ENCODE results near the gene HSD17B4. TPM values are rescaled to one million over a fixed set of nuclear protein-coding genes. Genes with fewer than 3 reads are reported as not detected.

Gene HSD17B4
- total and polyA plus RNA-seq, 2 of the 13 experiments (the other 11 are each of a cell fraction or from before 2014, with no cell fraction given) = 178 to 399 TPM

- H3K27ac ChIP-seq (ENCODE audit: extremely low read length, insufficient read depth, low read length) = peak overlapping the region; percentile 60
- FAIRE-seq = peak; percentile 87
- peak overlapping the region; percentile 32 for H3K4me2 ChIP-seq (ENCODE audit: low read depth, low read length)
- no peaks in the 10 kb centered on the region for H3K79me2 ChIP-seq (ENCODE audit: insufficient read depth, low read length)
- intact Hi-C loops (cut with micrococcal nuclease; ENCODE audit: unreplicated experiment) (no loop called here), in situ Hi-C loops (cut with HindIII; ENCODE audit: extremely low pct_ligation_motif_present, low pct_unique_long_range_greater_than_20kb) (no loop called here)
- BruUV-seq (replicated peaks) = no TSS peak
- H2AFZ ChIP-seq (ENCODE audit: low read length) = no peak overlapping the region
- peak overlapping the region in 1 of 3 experiments; percentile 4; a peak in 1 of 6 replicates for H3K4me3 ChIP-seq (replicated peaks in 1 of 3; ENCODE audit: insufficient read depth in 1 of 3, low read depth in 2 of 3, low read length in 3 of 3)
- 8% methylated on average over 1 of the region's 1 CpG for WGBS (ENCODE audit: low lambda C conversion rate)
- peaks cover 38% of the 10 kb centered on the region for H3K4me1 ChIP-seq (ENCODE audit: insufficient read depth, low read length)
- H4K20me1 ChIP-seq (ENCODE audit: insufficient read depth, low read length) = no peaks in the 10 kb centered on the region
- ChIA-PET CTCF (ENCODE audit: low intra/inter-chr PET ratio, low total read pairs) (no interaction called here), POLR2A (no interaction called here)
- ATAC-seq = peak; percentile 98
- no peak overlapping the region; the same call in 1 of the 2 replicates for H3K9ac ChIP-seq (ENCODE audit: insufficient read depth, low read depth, low read length)
- peak; percentile 73 for DNase-seq (ENCODE audit: low spot score)
- H3K9me3 ChIP-seq (ENCODE audit: low read length) = no peaks in the 10 kb centered on the region
- no peaks in the 10 kb centered on the region for H3K27me3 ChIP-seq (ENCODE audit: control insufficient read depth in 1 of 2, insufficient read depth in 2 of 2, low read length in 2 of 2)
- peaks cover 1 to 25% of the 10 kb centered on the region in 2 experiments; a peak in 3 of 5 replicates for H3K36me3 ChIP-seq (replicated peaks in 1 of 2; ENCODE audit: control insufficient read depth in 1 of 2, insufficient read depth in 2 of 2, low read length in 2 of 2)
- no peak for TF ChIP-seq MLX (CRISPR knock-in tag; IDR thresholded peaks at IDR 0.05)
- TF ChIP-seq RFX1 (IDR thresholded peaks at IDR 0.05) = no peak
- no peak for TF ChIP-seq SP5 (CRISPR knock-in tag; IDR thresholded peaks at IDR 0.05; ENCODE audit: borderline replicate concordance, low read depth)
- no peak for TF ChIP-seq ZNF382 (CRISPR knock-in tag; IDR thresholded peaks at IDR 0.05; ENCODE audit: borderline replicate concordance)
- TF ChIP-seq, protein P1, sequence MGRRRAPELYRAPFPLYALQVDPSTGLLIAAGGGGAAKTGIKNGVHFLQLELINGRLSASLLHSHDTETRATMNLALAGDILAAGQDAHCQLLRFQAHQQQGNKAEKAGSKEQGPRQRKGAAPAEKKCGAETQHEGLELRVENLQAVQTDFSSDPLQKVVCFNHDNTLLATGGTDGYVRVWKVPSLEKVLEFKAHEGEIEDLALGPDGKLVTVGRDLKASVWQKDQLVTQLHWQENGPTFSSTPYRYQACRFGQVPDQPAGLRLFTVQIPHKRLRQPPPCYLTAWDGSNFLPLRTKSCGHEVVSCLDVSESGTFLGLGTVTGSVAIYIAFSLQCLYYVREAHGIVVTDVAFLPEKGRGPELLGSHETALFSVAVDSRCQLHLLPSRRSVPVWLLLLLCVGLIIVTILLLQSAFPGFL (CRISPR knock-in tag; IDR thresholded peaks at IDR 0.05) = no peak
- no peak for TF ChIP-seq UBTF (CRISPR knock-in tag; IDR thresholded peaks at IDR 0.05)
- TF ChIP-seq KDM3A (CRISPR knock-in tag; IDR thresholded peaks at IDR 0.05; ENCODE audit: low read depth) = no peak
- TF ChIP-seq HMGA1 (CRISPR knock-in tag; conservative IDR thresholded peaks at IDR 0.05) = no peak
- no peak for TF ChIP-seq FOXP1 (IDR thresholded peaks at IDR 0.05)
- TF ChIP-seq FOXP1 (CRISPR knock-in tag; IDR thresholded peaks at IDR 0.05) = peak; percentile 66; the same call in 1 of the 2 replicates
- TF ChIP-seq ZNF205 (CRISPR knock-in tag; IDR thresholded peaks at IDR 0.05) = no peak
- no peak for TF ChIP-seq ZFP1 (CRISPR knock-in tag; IDR thresholded peaks at IDR 0.05)
- no peak for TF ChIP-seq STAT6 (CRISPR knock-in tag; IDR thresholded peaks at IDR 0.05; ENCODE audit: borderline replicate concordance)
- peak; percentile 35; the same call in 1 of the 2 replicates for TF ChIP-seq ZNF503 (CRISPR knock-in tag; IDR thresholded peaks at IDR 0.05)
- TF ChIP-seq, protein P2, sequence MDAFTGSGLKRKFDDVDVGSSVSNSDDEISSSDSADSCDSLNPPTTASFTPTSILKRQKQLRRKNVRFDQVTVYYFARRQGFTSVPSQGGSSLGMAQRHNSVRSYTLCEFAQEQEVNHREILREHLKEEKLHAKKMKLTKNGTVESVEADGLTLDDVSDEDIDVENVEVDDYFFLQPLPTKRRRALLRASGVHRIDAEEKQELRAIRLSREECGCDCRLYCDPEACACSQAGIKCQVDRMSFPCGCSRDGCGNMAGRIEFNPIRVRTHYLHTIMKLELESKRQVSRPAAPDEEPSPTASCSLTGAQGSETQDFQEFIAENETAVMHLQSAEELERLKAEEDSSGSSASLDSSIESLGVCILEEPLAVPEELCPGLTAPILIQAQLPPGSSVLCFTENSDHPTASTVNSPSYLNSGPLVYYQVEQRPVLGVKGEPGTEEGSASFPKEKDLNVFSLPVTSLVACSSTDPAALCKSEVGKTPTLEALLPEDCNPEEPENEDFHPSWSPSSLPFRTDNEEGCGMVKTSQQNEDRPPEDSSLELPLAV (CRISPR knock-in tag; conservative IDR thresholded peaks at IDR 0.05; ENCODE audit: low read depth) = no peak
- TF ChIP-seq POGZ (CRISPR knock-in tag; IDR thresholded peaks at IDR 0.05) = peak; percentile 62; the same call in 1 of the 2 replicates
These were observed 70.5 kb downstream of the HSD17B4 start for GRCh38 chr5:119522841-119523240.
